ENCODE data around the gene AFF2.

AFF2 gene

GRCh38 chrX:148540671-148541583 is 40.5 kb downstream of the AFF2 start:
- no peak for TF ChIP-seq CTCF (IDR thresholded peaks at IDR 0.05)
- intact Hi-C loops (cut with DNase I; ENCODE audit: low total_unique reads), result no loop called here
- Histone ChIP-seq H3K27me3 (no peaks in the 10 kb centered on the region), H3K4me3 (no peak overlapping the region), H3K36me3 (no peaks in the 10 kb centered on the region), H3K27ac (no peak overlapping the region), H3K9me3 (no peaks in the 10 kb centered on the region), H3K4me1 (no peaks in the 10 kb centered on the region)
- DNase-seq, result no peak

GRCh38 chrX:148541584-148541940 is 41.1 kb downstream of the AFF2 start:
- intact Hi-C loops (cut with DNase I; ENCODE audit: low total_unique reads), result no loop called here
- H3K27me3 ChIP-seq, result no peaks in the 10 kb centered on the region
- H3K36me3 ChIP-seq, result no peaks in the 10 kb centered on the region
- no peaks in the 10 kb centered on the region for H3K9me3 ChIP-seq
- H3K27ac ChIP-seq, result no peak overlapping the region
- TF ChIP-seq CTCF (IDR thresholded peaks at IDR 0.05), result no peak
- no peaks in the 10 kb centered on the region for H3K4me1 ChIP-seq
- no peak overlapping the region for H3K4me3 ChIP-seq
- DNase-seq, result no peak

- no peak for TF ChIP-seq CTCF (IDR thresholded peaks at IDR 0.05)
- no peak for DNase-seq
- Histone ChIP-seq H3K9me3 (no peaks in the 10 kb centered on the region), H3K36me3 (no peaks in the 10 kb centered on the region), H3K27me3 (no peaks in the 10 kb centered on the region), H3K4me1 (no peaks in the 10 kb centered on the region), H3K4me3 (no peak overlapping the region), H3K27ac (no peak overlapping the region)
- intact Hi-C loops (cut with DNase I; ENCODE audit: low total_unique reads), result no loop called here
These were observed 42.3 kb downstream of the AFF2 start for GRCh38 chrX:148542481-148543255.

GRCh38 chrX:148552775-148553174 is 52.4 kb downstream of the AFF2 start:
- intact Hi-C loops (cut with DNase I; ENCODE audit: low total_unique reads), result no loop called here
- H3K36me3 ChIP-seq, result no peaks in the 10 kb centered on the region
- no peak overlapping the region for H3K27ac ChIP-seq
- H3K9me3 ChIP-seq, result no peaks in the 10 kb centered on the region
- H3K27me3 ChIP-seq, result no peaks in the 10 kb centered on the region
- H3K4me3 ChIP-seq, result no peak overlapping the region
- no peak for DNase-seq
- H3K4me1 ChIP-seq, result no peaks in the 10 kb centered on the region
- no peak for TF ChIP-seq CTCF (IDR thresholded peaks at IDR 0.05)

- Histone ChIP-seq H3K36me3 (no peaks in the 10 kb centered on the region), H3K27me3 (no peaks in the 10 kb centered on the region), H3K4me1 (no peaks in the 10 kb centered on the region), H3K9me3 (no peaks in the 10 kb centered on the region), H3K27ac (no peak overlapping the region), H3K4me3 (no peak overlapping the region)
- no peak for DNase-seq
- intact Hi-C loops (cut with DNase I; ENCODE audit: low total_unique reads), result no loop called here
- no peak for TF ChIP-seq CTCF (IDR thresholded peaks at IDR 0.05)
These were observed 54.7 kb downstream of the AFF2 start for GRCh38 chrX:148555101-148555500.
